ENCODE data around the gene FCRL1. TPM values are rescaled to one million over a fixed set of nuclear protein-coding genes. Genes with fewer than 3 reads are reported as not detected.

Gene FCRL1
- total and polyA plus RNA-seq, 2 of the 13 experiments (the other 11 are each of a cell fraction or from before 2014, with no cell fraction given), result not detected

DNA sequence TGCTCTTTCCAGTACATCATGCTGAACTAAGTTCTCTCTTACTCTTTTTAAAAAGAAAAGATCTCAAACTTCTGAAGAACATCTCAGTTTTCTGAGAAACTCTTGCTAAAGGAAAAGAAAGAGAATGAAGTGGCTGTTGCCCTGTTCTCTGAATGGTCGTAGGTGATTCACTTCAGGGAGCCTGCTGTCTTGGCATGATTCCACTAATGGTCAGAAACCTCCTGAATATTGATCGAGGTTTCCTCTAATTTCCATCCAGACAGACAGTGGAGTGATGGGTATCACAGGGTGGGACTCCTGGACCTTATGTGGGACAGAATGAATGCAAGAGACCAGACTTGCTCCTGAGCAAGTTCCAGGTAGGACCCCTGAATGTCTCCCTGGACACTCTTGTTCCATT lies 45.5 kb downstream of the FCRL1 start:
- H3K79me2 ChIP-seq (ENCODE audit: insufficient read depth, low read length), result no peaks in the 10 kb centered on the region
- no peaks in the 10 kb centered on the region for H3K36me3 ChIP-seq (replicated peaks in 1 of 2; ENCODE audit: control insufficient read depth in 1 of 2, insufficient read depth in 2 of 2, low read length in 2 of 2)
- H2AFZ ChIP-seq (ENCODE audit: low read length), result no peak overlapping the region
- intact Hi-C loops (cut with micrococcal nuclease; ENCODE audit: unreplicated experiment) (no loop called here), in situ Hi-C loops (cut with HindIII; ENCODE audit: extremely low pct_ligation_motif_present, low pct_unique_long_range_greater_than_20kb) (no loop called here)
- no peak for DNase-seq (ENCODE audit: low spot score)
- no peak for ATAC-seq
- H3K9ac ChIP-seq (ENCODE audit: insufficient read depth, low read depth, low read length), result no peak overlapping the region
- BruUV-seq (replicated peaks), result no TSS peak
- H3K27ac ChIP-seq (ENCODE audit: extremely low read length, insufficient read depth, low read length), result no peak overlapping the region
- ChIA-PET CTCF (ENCODE audit: low intra/inter-chr PET ratio, low total read pairs) (no interaction called here), POLR2A (no interaction called here)
- H3K9me3 ChIP-seq (ENCODE audit: low read length), result no peaks in the 10 kb centered on the region
- no peaks in the 10 kb centered on the region for H4K20me1 ChIP-seq (ENCODE audit: insufficient read depth, low read length)
- no peaks in the 10 kb centered on the region for H3K27me3 ChIP-seq (ENCODE audit: control insufficient read depth in 1 of 2, insufficient read depth in 2 of 2, low read length in 2 of 2)
- no peak for FAIRE-seq
- H3K4me3 ChIP-seq (replicated peaks in 1 of 3; ENCODE audit: insufficient read depth in 1 of 3, low read depth in 2 of 3, low read length in 3 of 3), result no peak overlapping the region
- no peaks in the 10 kb centered on the region for H3K4me1 ChIP-seq (ENCODE audit: insufficient read depth, low read length)
- WGBS (ENCODE audit: low lambda C conversion rate), result 0% methylated on average over 2 of the region's 2 CpGs
- H3K4me2 ChIP-seq (ENCODE audit: low read depth, low read length), result no peak overlapping the region
- TF ChIP-seq ZNF180 (CRISPR knock-in tag; IDR thresholded peaks at IDR 0.05; ENCODE audit: borderline replicate concordance, low read depth) (no peak), SP2 (CRISPR knock-in tag; IDR thresholded peaks at IDR 0.05) (no peak), ZNF367 (CRISPR knock-in tag; IDR thresholded peaks at IDR 0.05; ENCODE audit: borderline replicate concordance) (no peak), CENPX (CRISPR knock-in tag; IDR thresholded peaks at IDR 0.05) (no peak), ZNF782 (CRISPR knock-in tag; IDR thresholded peaks at IDR 0.05; ENCODE audit: borderline replicate concordance) (no peak), TFDP1 (CRISPR knock-in tag; IDR thresholded peaks at IDR 0.05; ENCODE audit: borderline replicate concordance) (no peak), ELF4 (CRISPR knock-in tag; IDR thresholded peaks at IDR 0.05; ENCODE audit: borderline replicate concordance) (no peak), PCBP1 (IDR thresholded peaks at IDR 0.05; ENCODE audit: borderline replicate concordance, low read depth, low read length) (no peak), ZNF558 (CRISPR knock-in tag; IDR thresholded peaks at IDR 0.05; ENCODE audit: borderline replicate concordance) (no peak), DR1 (CRISPR knock-in tag; IDR thresholded peaks at IDR 0.05) (no peak), AGO1 (IDR thresholded peaks at IDR 0.05; ENCODE audit: low read depth, low read length, poor library complexity, severe bottlenecking) (no peak), ZNF747 (CRISPR knock-in tag; IDR thresholded peaks at IDR 0.05; ENCODE audit: borderline replicate concordance) (no peak)
- TF ChIP-seq, protein P1, sequence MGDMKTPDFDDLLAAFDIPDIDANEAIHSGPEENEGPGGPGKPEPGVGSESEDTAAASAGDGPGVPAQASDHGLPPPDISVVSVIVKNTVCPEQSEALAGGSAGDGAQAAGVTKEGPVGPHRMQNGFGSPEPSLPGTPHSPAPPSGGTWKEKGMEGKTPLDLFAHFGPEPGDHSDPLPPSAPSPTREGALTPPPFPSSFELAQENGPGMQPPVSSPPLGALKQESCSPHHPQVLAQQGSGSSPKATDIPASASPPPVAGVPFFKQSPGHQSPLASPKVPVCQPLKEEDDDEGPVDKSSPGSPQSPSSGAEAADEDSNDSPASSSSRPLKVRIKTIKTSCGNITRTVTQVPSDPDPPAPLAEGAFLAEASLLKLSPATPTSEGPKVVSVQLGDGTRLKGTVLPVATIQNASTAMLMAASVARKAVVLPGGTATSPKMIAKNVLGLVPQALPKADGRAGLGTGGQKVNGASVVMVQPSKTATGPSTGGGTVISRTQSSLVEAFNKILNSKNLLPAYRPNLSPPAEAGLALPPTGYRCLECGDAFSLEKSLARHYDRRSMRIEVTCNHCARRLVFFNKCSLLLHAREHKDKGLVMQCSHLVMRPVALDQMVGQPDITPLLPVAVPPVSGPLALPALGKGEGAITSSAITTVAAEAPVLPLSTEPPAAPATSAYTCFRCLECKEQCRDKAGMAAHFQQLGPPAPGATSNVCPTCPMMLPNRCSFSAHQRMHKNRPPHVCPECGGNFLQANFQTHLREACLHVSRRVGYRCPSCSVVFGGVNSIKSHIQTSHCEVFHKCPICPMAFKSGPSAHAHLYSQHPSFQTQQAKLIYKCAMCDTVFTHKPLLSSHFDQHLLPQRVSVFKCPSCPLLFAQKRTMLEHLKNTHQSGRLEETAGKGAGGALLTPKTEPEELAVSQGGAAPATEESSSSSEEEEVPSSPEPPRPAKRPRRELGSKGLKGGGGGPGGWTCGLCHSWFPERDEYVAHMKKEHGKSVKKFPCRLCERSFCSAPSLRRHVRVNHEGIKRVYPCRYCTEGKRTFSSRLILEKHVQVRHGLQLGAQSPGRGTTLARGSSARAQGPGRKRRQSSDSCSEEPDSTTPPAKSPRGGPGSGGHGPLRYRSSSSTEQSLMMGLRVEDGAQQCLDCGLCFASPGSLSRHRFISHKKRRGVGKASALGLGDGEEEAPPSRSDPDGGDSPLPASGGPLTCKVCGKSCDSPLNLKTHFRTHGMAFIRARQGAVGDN (CRISPR knock-in tag; IDR thresholded peaks at IDR 0.05), result no peak

Data from HepG2 (cell line).